ENCODE data around the gene MTAP.
A peak's percentile ranks its signal among the peaks of the same experiment; 100 is the strongest.

Gene MTAP

GRCh38 chr9:21779397-21779796 lies 23.0 kb upstream of the MTAP start:
- no peak for TF ChIP-seq CTCF (IDR thresholded peaks at IDR 0.05; ENCODE audit: insufficient read depth, low read length, poor library complexity, severe bottlenecking)
- H3K36me3 ChIP-seq (ENCODE audit: control insufficient read depth, insufficient read depth, low read length): no peaks in the 10 kb centered on the region
- no peak for DNase-seq (ENCODE audit: extremely low read depth, insufficient read length)
- no peaks in the 10 kb centered on the region; the same call in none of the 2 replicates for H3K27me3 ChIP-seq (replicated peaks; ENCODE audit: control insufficient read depth, insufficient read depth, low read length)
- no peak overlapping the region for H3K4me3 ChIP-seq (replicated peaks; ENCODE audit: low read depth, low read length)

GRCh38 chr9:21781656-21782055 lies 20.8 kb upstream of the MTAP start:
- no peak for TF ChIP-seq CTCF (IDR thresholded peaks at IDR 0.05; ENCODE audit: insufficient read depth, low read length, poor library complexity, severe bottlenecking)
- Histone ChIP-seq H3K36me3 (ENCODE audit: control insufficient read depth, insufficient read depth, low read length) (no peaks in the 10 kb centered on the region), H3K27me3 (replicated peaks; ENCODE audit: control insufficient read depth, insufficient read depth, low read length) (no peaks in the 10 kb centered on the region; the same call in 1 of the 2 replicates), H3K4me3 (replicated peaks; ENCODE audit: low read depth, low read length) (no peak overlapping the region)
- no peak for DNase-seq (ENCODE audit: extremely low read depth, insufficient read length)

- no peak for TF ChIP-seq CTCF (IDR thresholded peaks at IDR 0.05; ENCODE audit: insufficient read depth, low read length, poor library complexity, severe bottlenecking)
- Histone ChIP-seq H3K4me3 (replicated peaks; ENCODE audit: low read depth, low read length) (no peak overlapping the region), H3K36me3 (ENCODE audit: control insufficient read depth, insufficient read depth, low read length) (no peaks in the 10 kb centered on the region), H3K27me3 (replicated peaks; ENCODE audit: control insufficient read depth, insufficient read depth, low read length) (no peaks in the 10 kb centered on the region; the same call in 1 of the 2 replicates)
- DNase-seq (ENCODE audit: extremely low read depth, insufficient read length): no peak
These were observed 20.2 kb upstream of the MTAP start for GRCh38 chr9:21782205-21782604.

GRCh38 chr9:21788752-21789151 lies 13.7 kb upstream of the MTAP start:
- Histone ChIP-seq H3K36me3 (ENCODE audit: control insufficient read depth, insufficient read depth, low read length) (no peaks in the 10 kb centered on the region), H3K27me3 (replicated peaks; ENCODE audit: control insufficient read depth, insufficient read depth, low read length) (no peaks in the 10 kb centered on the region; the same call in 1 of the 2 replicates), H3K4me3 (replicated peaks; ENCODE audit: low read depth, low read length) (no peak overlapping the region)
- no peak for DNase-seq (ENCODE audit: extremely low read depth, insufficient read length)
- no peak for TF ChIP-seq CTCF (IDR thresholded peaks at IDR 0.05; ENCODE audit: insufficient read depth, low read length, poor library complexity, severe bottlenecking)

- no peak overlapping the region for H3K4me3 ChIP-seq (replicated peaks; ENCODE audit: low read depth, low read length)
- H3K27me3 ChIP-seq (replicated peaks; ENCODE audit: control insufficient read depth, insufficient read depth, low read length): no peaks in the 10 kb centered on the region
- peak; percentile 69 for TF ChIP-seq CTCF (IDR thresholded peaks at IDR 0.05; ENCODE audit: insufficient read depth, low read length, poor library complexity, severe bottlenecking)
- no peaks in the 10 kb centered on the region for H3K36me3 ChIP-seq (ENCODE audit: control insufficient read depth, insufficient read depth, low read length)
- DNase-seq (ENCODE audit: extremely low read depth, insufficient read length): peak; percentile 24
These were observed 12.8 kb upstream of the MTAP start for GRCh38 chr9:21789541-21790037.

- Histone ChIP-seq H3K4me3 (replicated peaks; ENCODE audit: low read depth, low read length) (no peak overlapping the region), H3K36me3 (ENCODE audit: control insufficient read depth, insufficient read depth, low read length) (no peaks in the 10 kb centered on the region), H3K27me3 (replicated peaks; ENCODE audit: control insufficient read depth, insufficient read depth, low read length) (no peaks in the 10 kb centered on the region; the same call in 1 of the 2 replicates)
- TF ChIP-seq CTCF (IDR thresholded peaks at IDR 0.05; ENCODE audit: insufficient read depth, low read length, poor library complexity, severe bottlenecking): no peak
- no peak for DNase-seq (ENCODE audit: extremely low read depth, insufficient read length)
These were observed 7.0 kb upstream of the MTAP start for GRCh38 chr9:21795483-21795882.

Measured in GM06990 (cell line).